ENCODE results near the gene CASK. TPM values are rescaled to one million over a fixed set of nuclear protein-coding genes. Genes with fewer than 3 reads are reported as not detected.

The CASK gene
- total RNA-seq, 1 experiment from 2014 or later = 54.6 TPM

- TF ChIP-seq, protein P1, sequence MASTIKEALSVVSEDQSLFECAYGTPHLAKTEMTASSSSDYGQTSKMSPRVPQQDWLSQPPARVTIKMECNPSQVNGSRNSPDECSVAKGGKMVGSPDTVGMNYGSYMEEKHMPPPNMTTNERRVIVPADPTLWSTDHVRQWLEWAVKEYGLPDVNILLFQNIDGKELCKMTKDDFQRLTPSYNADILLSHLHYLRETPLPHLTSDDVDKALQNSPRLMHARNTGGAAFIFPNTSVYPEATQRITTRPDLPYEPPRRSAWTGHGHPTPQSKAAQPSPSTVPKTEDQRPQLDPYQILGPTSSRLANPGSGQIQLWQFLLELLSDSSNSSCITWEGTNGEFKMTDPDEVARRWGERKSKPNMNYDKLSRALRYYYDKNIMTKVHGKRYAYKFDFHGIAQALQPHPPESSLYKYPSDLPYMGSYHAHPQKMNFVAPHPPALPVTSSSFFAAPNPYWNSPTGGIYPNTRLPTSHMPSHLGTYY (CRISPR knock-in tag; IDR thresholded peaks at IDR 0.05) = no peak
- TF ChIP-seq USF2 (CRISPR knock-in tag; IDR thresholded peaks at IDR 0.05) (no peak), E2F4 (CRISPR knock-in tag; IDR thresholded peaks at IDR 0.05; ENCODE audit: borderline replicate concordance, low read depth) (no peak), RORB (CRISPR knock-in tag; IDR thresholded peaks at IDR 0.05) (no peak), JUN (CRISPR knock-in tag; IDR thresholded peaks at IDR 0.05) (no peak), ZNF416 (CRISPR knock-in tag; IDR thresholded peaks at IDR 0.05) (no peak)
- TF ChIP-seq, protein P2, sequence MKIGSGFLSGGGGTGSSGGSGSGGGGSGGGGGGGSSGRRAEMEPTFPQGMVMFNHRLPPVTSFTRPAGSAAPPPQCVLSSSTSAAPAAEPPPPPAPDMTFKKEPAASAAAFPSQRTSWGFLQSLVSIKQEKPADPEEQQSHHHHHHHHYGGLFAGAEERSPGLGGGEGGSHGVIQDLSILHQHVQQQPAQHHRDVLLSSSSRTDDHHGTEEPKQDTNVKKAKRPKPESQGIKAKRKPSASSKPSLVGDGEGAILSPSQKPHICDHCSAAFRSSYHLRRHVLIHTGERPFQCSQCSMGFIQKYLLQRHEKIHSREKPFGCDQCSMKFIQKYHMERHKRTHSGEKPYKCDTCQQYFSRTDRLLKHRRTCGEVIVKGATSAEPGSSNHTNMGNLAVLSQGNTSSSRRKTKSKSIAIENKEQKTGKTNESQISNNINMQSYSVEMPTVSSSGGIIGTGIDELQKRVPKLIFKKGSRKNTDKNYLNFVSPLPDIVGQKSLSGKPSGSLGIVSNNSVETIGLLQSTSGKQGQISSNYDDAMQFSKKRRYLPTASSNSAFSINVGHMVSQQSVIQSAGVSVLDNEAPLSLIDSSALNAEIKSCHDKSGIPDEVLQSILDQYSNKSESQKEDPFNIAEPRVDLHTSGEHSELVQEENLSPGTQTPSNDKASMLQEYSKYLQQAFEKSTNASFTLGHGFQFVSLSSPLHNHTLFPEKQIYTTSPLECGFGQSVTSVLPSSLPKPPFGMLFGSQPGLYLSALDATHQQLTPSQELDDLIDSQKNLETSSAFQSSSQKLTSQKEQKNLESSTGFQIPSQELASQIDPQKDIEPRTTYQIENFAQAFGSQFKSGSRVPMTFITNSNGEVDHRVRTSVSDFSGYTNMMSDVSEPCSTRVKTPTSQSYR (CRISPR knock-in tag; IDR thresholded peaks at IDR 0.05) = no peak
These were observed 33.3 kb downstream of the CASK start (continued) for GRCh38 chrX:41890026-41890423.

GRCh38 chrX:41889317-41890025 lies 33.9 kb downstream of the CASK start:
- H3K27me3 Mint-ChIP-seq (ENCODE audit: low read depth) = no peaks in the 10 kb centered on the region
- no peak for DNase-seq (ENCODE audit: low spot score)
- no peaks in the 10 kb centered on the region for H3K36me3 Mint-ChIP-seq
- H3K9me3 Mint-ChIP-seq = no peaks in the 10 kb centered on the region
- no peak for ATAC-seq
- H3K4me1 Mint-ChIP-seq = peaks cover 2% of the 10 kb centered on the region; the same call in 1 of the 2 replicates
- H3K4me3 Mint-ChIP-seq = no peak overlapping the region
- ChIA-PET CTCF (no interaction called here), POLR2A (no interaction called here)
- H3K27ac Mint-ChIP-seq = no peak overlapping the region
- no peak for TF ChIP-seq SP1 (CRISPR knock-in tag; conservative IDR thresholded peaks at IDR 0.05)
- TF ChIP-seq E2F5 (CRISPR knock-in tag; IDR thresholded peaks at IDR 0.05) = no peak
- no peak for TF ChIP-seq JAZF1 (CRISPR knock-in tag; IDR thresholded peaks at IDR 0.05)
- TF ChIP-seq ATF1 (CRISPR knock-in tag; IDR thresholded peaks at IDR 0.05) = no peak
- TF ChIP-seq PRRX2 (CRISPR knock-in tag; IDR thresholded peaks at IDR 0.05) = no peak
- TF ChIP-seq HMGXB4 (CRISPR knock-in tag; IDR thresholded peaks at IDR 0.05) = no peak
- TF ChIP-seq, protein P2 (CRISPR knock-in tag; IDR thresholded peaks at IDR 0.05) = no peak
- no peak for TF ChIP-seq ESRRA (CRISPR knock-in tag; IDR thresholded peaks at IDR 0.05; ENCODE audit: borderline replicate concordance)
- TF ChIP-seq ELF4 (CRISPR knock-in tag; IDR thresholded peaks at IDR 0.05; ENCODE audit: low read depth) = no peak
- no peak for TF ChIP-seq MLX (CRISPR knock-in tag; IDR thresholded peaks at IDR 0.05)
- TF ChIP-seq FOXP1 (CRISPR knock-in tag; IDR thresholded peaks at IDR 0.05; ENCODE audit: borderline replicate concordance) = no peak
- no peak for TF ChIP-seq NR1H2 (CRISPR knock-in tag; IDR thresholded peaks at IDR 0.05)
- TF ChIP-seq, protein P3, sequence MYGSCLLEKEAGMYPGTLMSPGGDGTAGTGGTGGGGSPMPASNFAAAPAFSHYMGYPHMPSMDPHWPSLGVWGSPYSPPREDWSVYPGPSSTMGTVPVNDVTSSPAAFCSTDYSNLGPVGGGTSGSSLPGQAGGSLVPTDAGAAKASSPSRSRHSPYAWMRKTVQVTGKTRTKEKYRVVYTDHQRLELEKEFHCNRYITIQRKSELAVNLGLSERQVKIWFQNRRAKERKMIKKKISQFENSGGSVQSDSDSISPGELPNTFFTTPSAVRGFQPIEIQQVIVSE (CRISPR knock-in tag; IDR thresholded peaks at IDR 0.05; ENCODE audit: borderline replicate concordance) = no peak
- no peak for TF ChIP-seq ZNF512 (CRISPR knock-in tag; IDR thresholded peaks at IDR 0.05; ENCODE audit: borderline replicate concordance)

Data from WTC11 (cell line).